ENCODE measurements around the gene IL12B.
"Not testable (repeated sequence)": the region's sequence is repeated elsewhere in the genome, so short reads cannot be mapped to it uniquely, and the experiment has no call there.

The IL12B gene
- 0 to 474 (median 1.5) reads per million in 17 experiments for total RNA-seq

GRCh38 chr5:159330131-159330800 is at the start of gene IL12B:
TSS of gene IL12B (minus strand) at chr5:159330487. CDS start at chr5:159326782, 3,705 bp downstream.
- no peak for DNase-seq

GRCh38 chr5:159377653-159378052 is 47.4 kb upstream of the IL12B start:
- no peak for DNase-seq

- DNase-seq = not testable (repeated sequence)
Measured at GRCh38 chr5:159367866-159368265, 37.6 kb upstream of the IL12B start.

GRCh38 chr5:159366776-159367175 is 36.5 kb upstream of the IL12B start:
- not testable (repeated sequence) for DNase-seq

- DNase-seq = peak; percentile 86 to 95 (median 90)
Measured at GRCh38 chr5:159362220-159362619, 31.9 kb upstream of the IL12B start.

- peak; percentile 13 to 52 (median 42) for DNase-seq
Measured at GRCh38 chr5:159359871-159360270, 29.6 kb upstream of the IL12B start.

GRCh38 chr5:159359408-159359807 is 29.1 kb upstream of the IL12B start:
- peak; percentile 46 to 80 (median 74) for DNase-seq

GRCh38 chr5:159353661-159354252 is 23.5 kb upstream of the IL12B start:
- no peak for DNase-seq

GRCh38 chr5:159350644-159351043 is 20.4 kb upstream of the IL12B start:
- not testable (repeated sequence) for DNase-seq

GRCh38 chr5:159350216-159350615 is 19.9 kb upstream of the IL12B start:
- DNase-seq = not testable (repeated sequence)

GRCh38 chr5:159345861-159346260 is 15.6 kb upstream of the IL12B start:
- no peak for DNase-seq

GRCh38 chr5:159345336-159345735 is 15.0 kb upstream of the IL12B start:
- peak; percentile 72 to 91 (median 82) for DNase-seq

- DNase-seq = peak; percentile 54 to 82 (median 70)
Measured at GRCh38 chr5:159343295-159344094, 13.2 kb upstream of the IL12B start.

GRCh38 chr5:159342840-159343239 is 12.6 kb upstream of the IL12B start:
- peak in 2 of 4 experiments; percentile 37 to 38 for DNase-seq

GRCh38 chr5:159341906-159342310 is 11.6 kb upstream of the IL12B start:
- peak; percentile 82 to 95 (median 88) for DNase-seq

- no peak for DNase-seq
Measured at GRCh38 chr5:159341145-159341544, 10.9 kb upstream of the IL12B start.

GRCh38 chr5:159340511-159340910 is 10.2 kb upstream of the IL12B start:
- DNase-seq = no peak

GRCh38 chr5:159339460-159339859 is 9.2 kb upstream of the IL12B start:
- no peak for DNase-seq

GRCh38 chr5:159338118-159338517 is 7.8 kb upstream of the IL12B start:
- peak in 1 of 4 experiments; percentile 17 for DNase-seq

- DNase-seq = peak; percentile 27 to 56 (median 46)
Measured at GRCh38 chr5:159337016-159337955, 7.0 kb upstream of the IL12B start.

- DNase-seq = no peak
Measured at GRCh38 chr5:159336586-159336985, 6.3 kb upstream of the IL12B start.

- DNase-seq = no peak
Measured at GRCh38 chr5:159333545-159333925, 3.2 kb upstream of the IL12B start.
